GM23338 (cell line): ENCODE data around the gene NDUFA11.

Source experiments
- CREB1 ChIP-seq: fragments of 250-450 bp; sonication (Bioruptor Pico); IDR thresholded peaks from 2 replicates; pipeline ENCODE4 v1.5.0; 2020; ENCODE audit warnings: low read depth, mild to moderate bottlenecking, moderate library complexity
- CTCF ChIP-seq, 2 experiments: fragments of 200-600 bp in 1 of 2; sonication (generic) in 1 of 2; conservative IDR thresholded peaks; 2 replicates each; pipeline versions ENCODE4 v1.5.1 to v1.6.1; 2016 to 2017; ENCODE audit warnings: antibody characterized with exemption in 2 of 2, low read depth in 2 of 2, mild to moderate bottlenecking in 2 of 2, moderate library complexity in 1 of 2
- EZH2 ChIP-seq: fragments of 200-600 bp; sonication (generic); IDR thresholded peaks from one replicate; pipeline ENCODE4 v1.8.0; 2017; ENCODE audit warnings: antibody characterized with exemption, mild to moderate bottlenecking, low read depth; ENCODE audit not compliant: unreplicated experiment
- EZH2phosphoT487 ChIP-seq: fragments of 200-600 bp; sonication (generic); IDR thresholded peaks from one replicate; pipeline ENCODE4 v1.8.1; 2018; ENCODE audit warnings: antibody characterized with exemption; ENCODE audit not compliant: unreplicated experiment
- JUNB ChIP-seq: IDR thresholded peaks from one replicate; pipeline ENCODE4 v1.6.1; 2016; ENCODE audit warnings: antibody characterized with exemption; ENCODE audit not compliant: unreplicated experiment
- NANOG ChIP-seq: IDR thresholded peaks from 2 replicates; pipeline ENCODE4 v1.6.1; 2016; ENCODE audit warnings: antibody characterized with exemption, borderline replicate concordance
- POLR2AphosphoS5 ChIP-seq: IDR thresholded peaks from 2 replicates; pipeline ENCODE4 v1.6.1; 2016; ENCODE audit warnings: antibody characterized with exemption, low read depth
- STAT1 ChIP-seq: IDR thresholded peaks from one replicate; pipeline ENCODE4 v1.6.1; 2016; ENCODE audit warnings: antibody characterized with exemption; ENCODE audit not compliant: unreplicated experiment
- ZNF331 ChIP-seq: fragments of 250-450 bp; sonication (Bioruptor Pico); IDR thresholded peaks from 2 replicates; pipeline ENCODE4 v1.5.0; 2020; ENCODE audit warnings: low read depth, mild to moderate bottlenecking, moderate library complexity
- ZNF462 ChIP-seq: fragments of 250-450 bp; sonication (Bioruptor Pico); IDR thresholded peaks from 2 replicates; pipeline ENCODE4 v1.5.0; 2020; ENCODE audit warnings: mild to moderate bottlenecking, moderate library complexity
- TF ChIP-seq, protein P1 (sequence below): IDR thresholded peaks from 2 replicates; pipeline ENCODE4 v1.6.1; 2016; ENCODE audit warnings: antibody characterized with exemption
- TF ChIP-seq, protein P2 (sequence below): IDR thresholded peaks from one replicate; pipeline ENCODE4 v1.6.1; 2018; ENCODE audit warnings: antibody characterized with exemption; ENCODE audit not compliant: unreplicated experiment

DNA sequence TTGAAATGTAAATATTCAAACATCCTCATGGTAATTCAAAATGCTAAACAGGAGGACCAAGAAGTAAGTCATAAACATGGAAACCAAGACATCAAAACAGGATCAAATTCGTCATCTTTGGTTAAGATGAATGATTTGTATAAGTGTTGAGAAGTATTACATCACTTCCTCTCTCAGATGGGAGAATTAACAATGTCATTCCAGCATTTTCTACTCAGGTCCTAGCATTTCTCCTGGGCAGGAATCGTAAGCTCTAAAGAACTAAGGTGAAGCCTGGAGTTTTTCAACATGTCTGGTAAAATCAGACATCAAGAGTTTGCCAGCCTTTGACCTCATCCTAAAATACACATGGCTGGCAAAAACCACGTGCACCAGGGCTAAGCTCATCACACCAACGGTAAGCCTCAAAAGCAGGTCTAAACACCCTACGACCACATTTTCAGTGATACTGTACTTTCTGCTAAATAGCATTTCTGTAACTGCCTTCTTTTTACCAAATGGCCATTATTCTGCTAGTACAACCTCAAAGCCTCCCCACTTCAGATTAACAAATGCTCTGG is 49.5 kb upstream of the NDUFA11 start:
- no peak for TF ChIP-seq CTCF (conservative IDR thresholded peaks at IDR 0.05; ENCODE audit: low read depth in 2 of 2)
- no peak for TF ChIP-seq EZH2phosphoT487
- no peak for TF ChIP-seq EZH2
- TF ChIP-seq POLR2AphosphoS5: no peak
- TF ChIP-seq, protein P1, sequence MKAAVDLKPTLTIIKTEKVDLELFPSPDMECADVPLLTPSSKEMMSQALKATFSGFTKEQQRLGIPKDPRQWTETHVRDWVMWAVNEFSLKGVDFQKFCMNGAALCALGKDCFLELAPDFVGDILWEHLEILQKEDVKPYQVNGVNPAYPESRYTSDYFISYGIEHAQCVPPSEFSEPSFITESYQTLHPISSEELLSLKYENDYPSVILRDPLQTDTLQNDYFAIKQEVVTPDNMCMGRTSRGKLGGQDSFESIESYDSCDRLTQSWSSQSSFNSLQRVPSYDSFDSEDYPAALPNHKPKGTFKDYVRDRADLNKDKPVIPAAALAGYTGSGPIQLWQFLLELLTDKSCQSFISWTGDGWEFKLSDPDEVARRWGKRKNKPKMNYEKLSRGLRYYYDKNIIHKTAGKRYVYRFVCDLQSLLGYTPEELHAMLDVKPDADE: no peak
- TF ChIP-seq, protein P2, sequence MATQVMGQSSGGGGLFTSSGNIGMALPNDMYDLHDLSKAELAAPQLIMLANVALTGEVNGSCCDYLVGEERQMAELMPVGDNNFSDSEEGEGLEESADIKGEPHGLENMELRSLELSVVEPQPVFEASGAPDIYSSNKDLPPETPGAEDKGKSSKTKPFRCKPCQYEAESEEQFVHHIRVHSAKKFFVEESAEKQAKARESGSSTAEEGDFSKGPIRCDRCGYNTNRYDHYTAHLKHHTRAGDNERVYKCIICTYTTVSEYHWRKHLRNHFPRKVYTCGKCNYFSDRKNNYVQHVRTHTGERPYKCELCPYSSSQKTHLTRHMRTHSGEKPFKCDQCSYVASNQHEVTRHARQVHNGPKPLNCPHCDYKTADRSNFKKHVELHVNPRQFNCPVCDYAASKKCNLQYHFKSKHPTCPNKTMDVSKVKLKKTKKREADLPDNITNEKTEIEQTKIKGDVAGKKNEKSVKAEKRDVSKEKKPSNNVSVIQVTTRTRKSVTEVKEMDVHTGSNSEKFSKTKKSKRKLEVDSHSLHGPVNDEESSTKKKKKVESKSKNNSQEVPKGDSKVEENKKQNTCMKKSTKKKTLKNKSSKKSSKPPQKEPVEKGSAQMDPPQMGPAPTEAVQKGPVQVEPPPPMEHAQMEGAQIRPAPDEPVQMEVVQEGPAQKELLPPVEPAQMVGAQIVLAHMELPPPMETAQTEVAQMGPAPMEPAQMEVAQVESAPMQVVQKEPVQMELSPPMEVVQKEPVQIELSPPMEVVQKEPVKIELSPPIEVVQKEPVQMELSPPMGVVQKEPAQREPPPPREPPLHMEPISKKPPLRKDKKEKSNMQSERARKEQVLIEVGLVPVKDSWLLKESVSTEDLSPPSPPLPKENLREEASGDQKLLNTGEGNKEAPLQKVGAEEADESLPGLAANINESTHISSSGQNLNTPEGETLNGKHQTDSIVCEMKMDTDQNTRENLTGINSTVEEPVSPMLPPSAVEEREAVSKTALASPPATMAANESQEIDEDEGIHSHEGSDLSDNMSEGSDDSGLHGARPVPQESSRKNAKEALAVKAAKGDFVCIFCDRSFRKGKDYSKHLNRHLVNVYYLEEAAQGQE: no peak
- TF ChIP-seq JUNB: no peak
- TF ChIP-seq CREB1 (CRISPR knock-in tag): no peak
- TF ChIP-seq ZNF462 (CRISPR knock-in tag): no peak
- no peak for TF ChIP-seq NANOG
- TF ChIP-seq STAT1: no peak
- TF ChIP-seq ZNF331 (CRISPR knock-in tag): no peak
